H1 (cell line): ENCODE measurements around the gene RBMX2. TPM values are rescaled to one million over a fixed set of nuclear protein-coding genes. Genes with fewer than 3 reads are reported as not detected.

Experiments used
- CTCF ChIA-PET: fragments of 300-600 bp; sonication (Branson Sonifier 250); formaldehyde crosslinking; loops from one replicate; lab custom pipeline; 2021; ENCODE audit not compliant: partially characterized antibody; lab: Charles Lee
- POLR2A ChIA-PET: fragments of 300-600 bp; sonication (Branson Sonifier 250); formaldehyde crosslinking; loops from one replicate; lab custom pipeline; 2021; ENCODE audit warnings: inconsistent platforms; ENCODE audit not compliant: partially characterized antibody; lab: Charles Lee
- DNase-seq, 2 experiments: peaks; one replicate each; pipeline versions ENCODE4 v3.0.0 to v3.0.0-alpha.2; 2010 to 2022; ENCODE audit warnings: low spot score in 2 of 2, low read depth in 1 of 2, mixed read lengths in 1 of 2
- FAIRE-seq: peaks from 2 replicates; lab custom pipeline; 2011; peaks lifted over from hg19 to GRCh38; lab: Jason Lieb, UNC
- H2AFZ ChIP-seq: 2 replicates; pipeline ENCODE4 v1.8.1; 2012; ENCODE audit warnings: low read length, inconsistent platforms
- H2AK5ac ChIP-seq: 2 replicates; pipeline ENCODE4 v1.6.1; 2013; ENCODE audit warnings: low read depth, low read length
- H2BK120ac ChIP-seq: replicated peaks from 2 replicates; pipeline ENCODE3; 2013; ENCODE audit warnings: low read depth, low read length, inconsistent platforms
- H2BK12ac ChIP-seq: 2 replicates; pipeline ENCODE4 v1.6.1; 2013; ENCODE audit warnings: low read depth, low read length
- H2BK15ac ChIP-seq: 2 replicates; pipeline ENCODE4 v1.6.1; 2013; ENCODE audit warnings: low read length
- H2BK20ac ChIP-seq: 2 replicates; pipeline ENCODE4 v1.6.1; 2013; ENCODE audit warnings: low read length
- H2BK5ac ChIP-seq: 2 replicates; pipeline ENCODE4 v1.6.1; 2013; ENCODE audit warnings: low read depth, low read length
- H3K14ac ChIP-seq: 2 replicates; pipeline ENCODE4 v1.6.1; 2013; ENCODE audit warnings: inconsistent platforms; ENCODE audit not compliant: insufficient read length
- H3K18ac ChIP-seq: 2 replicates; pipeline ENCODE4 v1.6.1; 2013; ENCODE audit warnings: low read length; ENCODE audit errors: extremely low read depth
- H3K23ac ChIP-seq: 2 replicates; pipeline ENCODE4 v1.6.1; 2013; ENCODE audit warnings: inconsistent platforms; ENCODE audit not compliant: insufficient read length
- H3K23me2 ChIP-seq: 2 replicates; pipeline ENCODE4 v1.6.1; 2013; ENCODE audit warnings: low read depth, low read length
- H3K27ac ChIP-seq: 2 replicates; pipeline ENCODE4 v1.6.1; 2011; ENCODE audit warnings: low read depth, low read length, inconsistent platforms
- H3K27me3 ChIP-seq, 4 experiments: replicated peaks in 1 of 4; 1 replicate in 1 of 4; 2 replicates in 3 of 4; pipeline versions ENCODE4 v1.6.1 to v1.8.1; 2011 to 2013; ENCODE audit warnings: low read length in 3 of 4, mild to moderate bottlenecking in 3 of 4, inconsistent platforms in 2 of 4, mixed read lengths in 2 of 4, moderate library complexity in 1 of 4; ENCODE audit not compliant: control insufficient read depth in 3 of 4, insufficient read depth in 3 of 4; ENCODE audit errors: extremely low read depth in 1 of 4
- H3K36me3 ChIP-seq, 4 experiments: 2 replicates each; pipeline versions ENCODE4 v1.6.1 to v1.8.1; 2011 to 2013; ENCODE audit warnings: mild to moderate bottlenecking in 4 of 4, low read length in 3 of 4, moderate library complexity in 2 of 4, control low read depth in 1 of 4, inconsistent platforms in 1 of 4; ENCODE audit not compliant: insufficient read depth in 4 of 4, control insufficient read depth in 2 of 4
- H3K4ac ChIP-seq: replicated peaks from 2 replicates; pipeline ENCODE3; 2013; ENCODE audit warnings: low read length, low read depth, mixed read lengths, inconsistent platforms; ENCODE audit not compliant: insufficient read length
- H3K4me1 ChIP-seq, 4 experiments: replicated peaks in 1 of 4; 1 replicate in 1 of 4; 2 replicates in 3 of 4; pipeline versions ENCODE4 v1.6.1 to v1.8.1; 2011 to 2013; ENCODE audit warnings: low read length in 3 of 4, inconsistent platforms in 2 of 4, mixed read lengths in 1 of 4; ENCODE audit not compliant: insufficient read depth in 4 of 4, control insufficient read depth in 3 of 4
- H3K4me2 ChIP-seq, 2 experiments: 2 replicates each; pipeline versions ENCODE4 v1.6.1 to v1.8.1; 2011 to 2013; ENCODE audit warnings: low read depth in 2 of 2, low read length in 2 of 2, control low read depth in 1 of 2, inconsistent platforms in 1 of 2, mild to moderate bottlenecking in 1 of 2; ENCODE audit not compliant: insufficient read depth in 1 of 2
- H3K4me3 ChIP-seq, 4 experiments: fragments of 200-600, 300-600 bp in 1 of 4; sonication (generic), shearing (Covaris generic), sonication (Bioruptor Twin) in 1 of 4; 2 replicates each; pipeline versions ENCODE4 v1.5.1 to v1.8.1; 2011 to 2016; ENCODE audit warnings: low read length in 4 of 4, low read depth in 3 of 4, control low read depth in 2 of 4, inconsistent platforms in 2 of 4, mild to moderate bottlenecking in 2 of 4, mixed read lengths in 1 of 4, moderate library complexity in 1 of 4; ENCODE audit not compliant: insufficient read depth in 2 of 4; ENCODE audit errors: extremely low read depth in 1 of 4
- H3K56ac ChIP-seq: replicated peaks from 2 replicates; pipeline ENCODE3; 2013; ENCODE audit warnings: low read depth, mild to moderate bottlenecking, mixed read lengths, low read length, inconsistent platforms; ENCODE audit not compliant: insufficient read length
- H3K79me1 ChIP-seq: 2 replicates; pipeline ENCODE4 v1.6.1; 2013; ENCODE audit warnings: low read depth, low read length, control low read depth
- H3K79me2 ChIP-seq, 2 experiments: 2 replicates each; pipeline versions ENCODE4 v1.6.1 to v1.8.1; 2012 to 2013; ENCODE audit warnings: low read length in 2 of 2, mild to moderate bottlenecking in 2 of 2, inconsistent platforms in 1 of 2; ENCODE audit not compliant: insufficient read depth in 2 of 2, control insufficient read depth in 1 of 2
- H3K9ac ChIP-seq, 4 experiments: replicated peaks in 1 of 4; 1 replicate in 1 of 4; 2 replicates in 3 of 4; pipeline versions ENCODE4 v1.6.1 to v1.8.1; 2011 to 2013; ENCODE audit warnings: low read depth in 3 of 4, low read length in 3 of 4, control low read depth in 2 of 4, mild to moderate bottlenecking in 2 of 4, moderate library complexity in 2 of 4, inconsistent platforms in 1 of 4; ENCODE audit errors: extremely low read depth in 1 of 4
- H3K9me3 ChIP-seq, 2 experiments: 2 replicates each; pipeline versions ENCODE4 v1.6.1 to v1.8.1; 2012 to 2013; ENCODE audit warnings: mild to moderate bottlenecking in 2 of 2, moderate library complexity in 2 of 2, control low read depth in 1 of 2, inconsistent platforms in 1 of 2, low read depth in 1 of 2, low read length in 1 of 2, mixed read lengths in 1 of 2; ENCODE audit not compliant: insufficient read depth in 2 of 2
- H4K20me1 ChIP-seq, 2 experiments: replicated peaks in 1 of 2; 2 replicates each; pipeline versions ENCODE3 to v1.8.1; 2011 to 2013; ENCODE audit warnings: inconsistent platforms in 2 of 2, low read length in 2 of 2, mild to moderate bottlenecking in 1 of 2; ENCODE audit not compliant: insufficient read depth in 2 of 2, control insufficient read depth in 1 of 2
- H4K5ac ChIP-seq: 2 replicates; pipeline ENCODE4 v1.6.1; 2013; ENCODE audit warnings: low read length, low read depth, mixed read lengths, inconsistent platforms; ENCODE audit not compliant: insufficient read length
- H4K8ac ChIP-seq: 2 replicates; pipeline ENCODE4 v1.8.0; 2013; ENCODE audit warnings: mild to moderate bottlenecking, moderate library complexity, low read length, inconsistent platforms; ENCODE audit not compliant: insufficient read depth; ENCODE audit errors: extremely low read depth
- H4K91ac ChIP-seq: replicated peaks from 2 replicates; pipeline ENCODE3; 2013; ENCODE audit warnings: low read length, mixed read lengths, inconsistent platforms; ENCODE audit not compliant: insufficient read length
- BACH1 ChIP-seq: IDR thresholded peaks from 2 replicates; pipeline ENCODE4 v1.6.1; 2012; ENCODE audit warnings: low read length, improper control_type of control experiment
- BRCA1 ChIP-seq: IDR thresholded peaks from 2 replicates; pipeline ENCODE4 v1.6.1; 2012; ENCODE audit warnings: low read depth, low read length, improper control_type of control experiment
- CHD1 ChIP-seq: IDR thresholded peaks from 2 replicates; pipeline ENCODE4 v1.6.1; 2012; ENCODE audit warnings: low read depth, low read length, improper control_type of control experiment
- CTBP2 ChIP-seq: IDR thresholded peaks from 2 replicates; pipeline ENCODE4 v1.7.0; 2011; ENCODE audit warnings: borderline replicate concordance, mild to moderate bottlenecking, moderate library complexity, mixed read lengths, low read length; ENCODE audit not compliant: insufficient read depth, insufficient read length
- EZH2 ChIP-seq: fragments of 200-600 bp; sonication (generic); IDR thresholded peaks from 2 replicates; pipeline ENCODE4 v1.7.1; 2012; ENCODE audit warnings: low read depth, mild to moderate bottlenecking, moderate library complexity, low read length, inconsistent platforms; ENCODE audit not compliant: severe bottlenecking
- JUN ChIP-seq: IDR thresholded peaks from 2 replicates; pipeline ENCODE4 v1.6.1; 2011; ENCODE audit warnings: low read depth, mild to moderate bottlenecking, improper control_type of control experiment, low read length
- RAD21 ChIP-seq, 2 experiments: IDR thresholded peaks in 1 of 2; conservative IDR thresholded peaks in 1 of 2; 2 replicates each; pipeline ENCODE4 v1.6.1; 2011; ENCODE audit warnings: low read depth in 2 of 2, low read length in 2 of 2, improper control_type of control experiment in 1 of 2, inconsistent platforms in 1 of 2, mild to moderate bottlenecking in 1 of 2, moderate library complexity in 1 of 2
- SAP30 ChIP-seq: fragments of 300-600 bp; sonication (generic); IDR thresholded peaks from 2 replicates; pipeline ENCODE4 v1.7.1; 2012; ENCODE audit warnings: low read length, moderate library complexity, mild to moderate bottlenecking, inconsistent platforms; ENCODE audit not compliant: insufficient read depth, insufficient replicate concordance
- SRF ChIP-seq: IDR thresholded peaks from 2 replicates; pipeline ENCODE4 v1.6.1; 2011; ENCODE audit warnings: mild to moderate bottlenecking, low read depth, low read length, moderate library complexity
- TAF1 ChIP-seq: IDR thresholded peaks from 2 replicates; pipeline ENCODE4 v1.6.1; 2011; ENCODE audit warnings: mild to moderate bottlenecking, low read depth, low read length
- polyA plus RNA-seq, 7 experiments: library from polyadenylated mRNA; depleted of rRNA in 3 of 7; stranded (reverse) in 5 of 7; unstranded in 2 of 7; fragments of >200 nt in 5 of 7; fragments of 200-250 nt in 2 of 7; gene quantifications; 1 replicate in 5 of 7; 2 replicates in 1 of 7; 4 replicates in 1 of 7; pipeline versions ENCODE4 v1.2.1 to v1.2.3, GENCODE V29; 2011 to 2013; ENCODE audit warnings: missing spikeins in 2 of 7, mixed read lengths in 2 of 7
- total RNA-seq: library from RNA; stranded (reverse); fragmentation: NEBNext Ultra II Directional; extraction: Animal tissue kit (Norgen Biotek cat#: 25700); gene quantifications from 2 replicates; pipeline ENCODE4 v1.2.1, GENCODE V29; 2021
- TF ChIP-seq, protein P1 (sequence below): IDR thresholded peaks from 2 replicates; pipeline ENCODE4 v1.6.1; 2011; ENCODE audit warnings: low read length, improper control_type of control experiment
- TF ChIP-seq, protein P2 (sequence below): IDR thresholded peaks from 2 replicates; pipeline ENCODE4 v1.6.1; 2012; ENCODE audit warnings: low read length, inconsistent platforms

RBMX2 gene
- total and polyA plus RNA-seq, 2 of the 8 experiments (the other 6 are each of a cell fraction or from before 2014, with no cell fraction given): 10.8 to 23.2 TPM

DNA sequence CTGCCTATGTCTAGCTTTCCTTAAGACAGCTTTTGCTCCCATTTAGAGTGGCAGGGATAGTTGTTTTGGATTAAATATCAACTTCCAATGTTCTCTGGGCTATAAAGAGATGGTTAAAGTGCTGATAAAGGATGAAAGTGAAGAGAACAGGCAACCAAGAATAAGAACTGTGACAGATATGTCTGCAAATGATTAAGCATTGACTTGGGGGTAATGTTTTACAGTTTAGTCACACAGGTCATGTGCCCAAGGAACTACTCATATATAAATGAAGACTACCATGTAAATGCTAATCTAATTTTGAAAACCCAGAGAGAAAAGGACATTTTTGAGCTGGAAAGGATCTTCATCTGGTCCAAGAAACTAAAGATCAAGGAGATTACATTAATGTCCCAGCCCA lies 42.1 kb downstream of the RBMX2 start:
- Histone ChIP-seq H3K79me1 (no peaks in the 10 kb centered on the region), H3K27ac (no peak overlapping the region), H2BK5ac (no peak overlapping the region), H2AK5ac (no peak overlapping the region), H3K36me3 (no peaks in the 10 kb centered on the region), H3K4ac (no peak overlapping the region), H3K9ac (no peak overlapping the region), H3K23me2 (no peaks in the 10 kb centered on the region), H3K79me2 (no peaks in the 10 kb centered on the region), H2BK12ac (no peak overlapping the region), H2BK20ac (no peak overlapping the region), H3K23ac (no peak overlapping the region), H4K8ac (no peak overlapping the region), H2AFZ (no peak overlapping the region), H3K27me3 (no peaks in the 10 kb centered on the region), H2BK120ac (no peak overlapping the region), H2BK15ac (no peak overlapping the region), H3K9me3 (no peaks in the 10 kb centered on the region), H4K5ac (no peak overlapping the region), H3K56ac (no peak overlapping the region), H3K18ac (no peak overlapping the region), H4K91ac (no peak overlapping the region), H3K4me3 (no peak overlapping the region), H3K14ac (no peak overlapping the region), H4K20me1 (no peaks in the 10 kb centered on the region), H3K4me1 (no peaks in the 10 kb centered on the region), H3K4me2 (no peak overlapping the region)
- DNase-seq (no peak), FAIRE-seq (no peak)
- CTCF ChIA-PET: interaction anchor here (1.1 kb wide), 1 partner anchor 22 kb away, joined by 5 read pairs; no protein-coding TSS in a partner anchor
- POLR2A ChIA-PET: no interaction called here
- TF ChIP-seq TAF1 (no peak), BACH1 (no peak), SAP30 (no peak), RAD21 (IDR thresholded peaks at IDR 0.05 in 1 of 2, conservative IDR thresholded peaks at IDR 0.05 in 1 of 2; ENCODE audit: low read depth in 2 of 2, low read length in 2 of 2) (no peak), CHD1 (no peak), JUN (no peak), CTBP2 (no peak), SRF (no peak), BRCA1 (no peak), EZH2 (no peak)
- TF ChIP-seq, protein P1, sequence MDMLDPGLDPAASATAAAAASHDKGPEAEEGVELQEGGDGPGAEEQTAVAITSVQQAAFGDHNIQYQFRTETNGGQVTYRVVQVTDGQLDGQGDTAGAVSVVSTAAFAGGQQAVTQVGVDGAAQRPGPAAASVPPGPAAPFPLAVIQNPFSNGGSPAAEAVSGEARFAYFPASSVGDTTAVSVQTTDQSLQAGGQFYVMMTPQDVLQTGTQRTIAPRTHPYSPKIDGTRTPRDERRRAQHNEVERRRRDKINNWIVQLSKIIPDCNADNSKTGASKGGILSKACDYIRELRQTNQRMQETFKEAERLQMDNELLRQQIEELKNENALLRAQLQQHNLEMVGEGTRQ: no peak
- TF ChIP-seq, protein P2, sequence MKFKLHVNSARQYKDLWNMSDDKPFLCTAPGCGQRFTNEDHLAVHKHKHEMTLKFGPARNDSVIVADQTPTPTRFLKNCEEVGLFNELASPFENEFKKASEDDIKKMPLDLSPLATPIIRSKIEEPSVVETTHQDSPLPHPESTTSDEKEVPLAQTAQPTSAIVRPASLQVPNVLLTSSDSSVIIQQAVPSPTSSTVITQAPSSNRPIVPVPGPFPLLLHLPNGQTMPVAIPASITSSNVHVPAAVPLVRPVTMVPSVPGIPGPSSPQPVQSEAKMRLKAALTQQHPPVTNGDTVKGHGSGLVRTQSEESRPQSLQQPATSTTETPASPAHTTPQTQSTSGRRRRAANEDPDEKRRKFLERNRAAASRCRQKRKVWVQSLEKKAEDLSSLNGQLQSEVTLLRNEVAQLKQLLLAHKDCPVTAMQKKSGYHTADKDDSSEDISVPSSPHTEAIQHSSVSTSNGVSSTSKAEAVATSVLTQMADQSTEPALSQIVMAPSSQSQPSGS: no peak
